Measurements from ENCODE around the gene DHX58. TPM values are rescaled to one million over a fixed set of nuclear protein-coding genes. Genes with fewer than 3 reads are reported as not detected.

The DHX58 gene
- total RNA-seq, 1 donor from 2014 or later, result 4.6 TPM

DNA sequence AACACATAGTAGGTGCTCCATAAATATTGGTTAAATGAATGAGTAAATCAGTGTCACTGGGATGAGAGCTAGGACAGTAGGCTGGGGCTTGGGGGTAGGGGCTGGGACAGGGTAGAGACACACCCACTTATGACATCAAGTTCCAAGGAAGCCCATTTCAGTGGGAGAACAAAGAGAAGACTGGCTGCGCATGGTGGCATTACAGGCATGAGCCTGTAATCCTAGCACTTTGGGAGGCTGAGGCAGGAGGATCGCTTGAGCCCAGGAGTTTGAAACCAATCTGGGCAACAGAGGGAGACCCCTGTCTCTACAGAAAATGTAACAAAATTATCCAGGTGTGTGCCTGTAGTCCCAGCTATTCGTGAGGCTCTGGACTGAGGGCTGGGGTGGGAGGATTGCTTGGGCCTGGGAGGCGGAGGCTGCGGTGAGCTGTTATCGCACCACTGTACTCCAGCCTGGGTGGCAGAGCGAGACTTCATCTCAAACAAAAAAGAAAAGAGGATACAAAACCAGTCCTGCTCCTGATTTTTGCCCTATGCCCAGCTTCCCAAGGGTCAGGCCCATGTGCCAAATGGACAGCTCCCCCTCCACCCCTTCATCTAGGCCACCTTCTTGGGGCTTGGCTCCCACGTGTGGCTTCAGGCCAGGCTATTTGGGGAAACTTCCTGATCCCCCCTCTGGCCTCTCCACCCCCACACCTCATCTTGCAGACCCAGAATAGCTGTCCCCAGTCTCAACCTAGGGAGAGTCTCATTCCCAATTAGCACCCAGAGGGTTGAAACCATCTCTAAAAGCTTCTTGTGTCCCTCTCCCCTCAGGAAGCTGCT lies 21.3 kb downstream of the DHX58 start:
- no peak overlapping the region for H3K4me3 ChIP-seq (ENCODE audit: low read depth, low read length)
- TF ChIP-seq, protein P1, sequence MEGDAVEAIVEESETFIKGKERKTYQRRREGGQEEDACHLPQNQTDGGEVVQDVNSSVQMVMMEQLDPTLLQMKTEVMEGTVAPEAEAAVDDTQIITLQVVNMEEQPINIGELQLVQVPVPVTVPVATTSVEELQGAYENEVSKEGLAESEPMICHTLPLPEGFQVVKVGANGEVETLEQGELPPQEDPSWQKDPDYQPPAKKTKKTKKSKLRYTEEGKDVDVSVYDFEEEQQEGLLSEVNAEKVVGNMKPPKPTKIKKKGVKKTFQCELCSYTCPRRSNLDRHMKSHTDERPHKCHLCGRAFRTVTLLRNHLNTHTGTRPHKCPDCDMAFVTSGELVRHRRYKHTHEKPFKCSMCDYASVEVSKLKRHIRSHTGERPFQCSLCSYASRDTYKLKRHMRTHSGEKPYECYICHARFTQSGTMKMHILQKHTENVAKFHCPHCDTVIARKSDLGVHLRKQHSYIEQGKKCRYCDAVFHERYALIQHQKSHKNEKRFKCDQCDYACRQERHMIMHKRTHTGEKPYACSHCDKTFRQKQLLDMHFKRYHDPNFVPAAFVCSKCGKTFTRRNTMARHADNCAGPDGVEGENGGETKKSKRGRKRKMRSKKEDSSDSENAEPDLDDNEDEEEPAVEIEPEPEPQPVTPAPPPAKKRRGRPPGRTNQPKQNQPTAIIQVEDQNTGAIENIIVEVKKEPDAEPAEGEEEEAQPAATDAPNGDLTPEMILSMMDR (conservative IDR thresholded peaks at IDR 0.05; ENCODE audit: low read depth, low read length), result no peak

DNA sequence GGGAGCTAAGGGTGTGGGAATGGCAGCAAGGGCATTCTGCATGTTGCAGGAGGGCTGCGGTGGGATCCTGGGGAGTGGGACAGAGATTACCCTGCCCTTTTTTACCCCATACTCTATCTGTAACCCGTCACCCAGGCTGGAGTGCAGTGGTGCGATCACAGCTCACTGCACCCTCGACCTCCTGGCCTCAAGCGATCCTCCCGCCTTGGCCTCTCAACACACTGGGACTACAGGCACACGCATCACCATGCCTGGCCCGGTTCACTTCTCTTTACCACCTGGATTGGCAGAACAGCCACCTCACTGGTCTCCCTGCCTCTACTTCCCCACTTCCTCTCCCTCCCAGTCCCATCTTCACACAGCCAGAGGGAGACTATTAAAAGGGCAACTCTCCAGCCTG lies 23.8 kb downstream of the DHX58 start:
- no peak for DNase-seq (ENCODE audit: low read depth)
- TF ChIP-seq, protein P1 (conservative IDR thresholded peaks at IDR 0.05; ENCODE audit: low read depth, low read length), result no peak
- H3K4me3 ChIP-seq (ENCODE audit: low read depth, low read length), result no peak overlapping the region

More for the DNA sequence above, 21.3 kb downstream of the DHX58 start:
- DNase-seq (ENCODE audit: low read depth), result no peak

DNA sequence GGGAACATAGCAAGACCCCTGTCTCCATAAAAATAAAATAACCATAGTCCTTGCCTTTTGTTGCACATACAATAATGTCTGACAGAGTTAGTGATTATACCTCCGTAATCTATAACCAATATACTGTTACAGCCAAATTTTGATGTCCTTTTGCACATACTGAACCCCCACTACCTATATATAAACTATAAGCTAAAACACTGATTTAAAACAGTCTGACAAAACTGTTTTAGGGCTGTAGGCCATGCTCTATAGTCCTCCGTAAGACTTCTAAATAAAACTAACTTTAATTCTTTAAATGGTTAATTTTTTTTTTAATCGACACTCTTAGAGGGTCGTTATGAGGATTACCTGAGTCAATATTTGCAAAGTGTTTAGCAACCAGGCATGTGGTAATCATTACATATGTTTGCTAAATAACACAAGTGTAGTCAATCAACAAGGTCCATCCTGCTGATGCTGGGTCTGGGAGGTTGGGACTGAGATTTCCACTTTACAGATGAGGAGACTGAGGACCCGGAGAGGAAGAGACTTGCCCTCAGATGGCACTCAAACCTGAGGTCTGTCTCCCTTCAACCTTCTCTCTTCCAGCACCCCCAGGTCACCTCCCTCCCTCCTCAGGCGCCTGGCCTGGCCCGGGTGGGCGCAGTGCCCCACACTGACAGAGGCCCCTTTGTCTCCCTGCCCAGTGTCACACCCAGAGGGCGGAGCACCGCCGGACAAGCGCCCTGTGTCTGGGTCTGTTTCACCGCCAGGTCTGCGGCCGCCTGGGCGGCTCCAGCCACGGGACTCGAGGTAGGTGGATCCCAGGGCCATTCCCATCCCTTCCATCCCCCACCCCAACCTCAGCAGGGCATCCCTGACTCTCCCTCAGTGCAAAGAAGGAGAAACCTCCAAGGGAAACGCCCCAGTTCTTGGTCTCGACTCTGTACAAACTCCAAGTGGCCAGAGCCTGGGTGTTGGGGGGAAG lies 24.5 kb downstream of the DHX58 start:
- H3K4me3 ChIP-seq (ENCODE audit: low read depth, low read length), result no peak overlapping the region
- no peak for DNase-seq (ENCODE audit: low read depth)
- TF ChIP-seq, protein P1 (conservative IDR thresholded peaks at IDR 0.05; ENCODE audit: low read depth, low read length), result no peak

DNA sequence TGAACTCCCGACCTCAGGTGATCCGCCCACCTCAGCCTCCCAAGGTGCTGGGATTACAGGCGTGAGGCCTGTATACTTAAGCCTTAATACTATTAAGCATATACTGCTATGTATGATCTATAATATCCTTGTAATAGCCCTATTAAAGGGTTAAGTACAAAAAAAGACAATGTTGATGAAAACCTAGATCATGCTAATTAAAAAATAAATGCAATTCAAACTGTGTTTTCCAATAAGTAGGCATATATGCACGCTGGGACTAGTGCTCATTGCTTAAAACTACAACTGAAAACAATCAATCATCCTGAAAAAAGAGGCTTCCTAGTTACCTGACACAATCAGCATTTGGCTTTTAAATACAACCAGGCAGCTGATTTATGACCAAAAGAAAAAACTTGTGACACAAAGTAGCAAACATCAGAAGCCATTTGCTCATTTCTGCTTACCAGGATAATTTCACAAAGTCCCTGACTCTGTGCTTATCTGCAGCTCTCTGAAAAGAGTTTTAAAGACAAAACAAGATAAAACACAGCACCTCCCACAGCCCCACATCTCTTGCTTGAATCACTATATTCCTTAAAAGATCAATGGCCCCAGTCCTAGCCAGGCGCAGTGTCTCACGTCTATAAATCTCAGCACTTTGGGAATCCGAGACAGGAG lies 25.3 kb downstream of the DHX58 start:
- H3K4me3 ChIP-seq (ENCODE audit: low read depth, low read length), result no peak overlapping the region
- TF ChIP-seq, protein P1 (conservative IDR thresholded peaks at IDR 0.05; ENCODE audit: low read depth, low read length), result no peak
- DNase-seq (ENCODE audit: low read depth), result no peak

DNA sequence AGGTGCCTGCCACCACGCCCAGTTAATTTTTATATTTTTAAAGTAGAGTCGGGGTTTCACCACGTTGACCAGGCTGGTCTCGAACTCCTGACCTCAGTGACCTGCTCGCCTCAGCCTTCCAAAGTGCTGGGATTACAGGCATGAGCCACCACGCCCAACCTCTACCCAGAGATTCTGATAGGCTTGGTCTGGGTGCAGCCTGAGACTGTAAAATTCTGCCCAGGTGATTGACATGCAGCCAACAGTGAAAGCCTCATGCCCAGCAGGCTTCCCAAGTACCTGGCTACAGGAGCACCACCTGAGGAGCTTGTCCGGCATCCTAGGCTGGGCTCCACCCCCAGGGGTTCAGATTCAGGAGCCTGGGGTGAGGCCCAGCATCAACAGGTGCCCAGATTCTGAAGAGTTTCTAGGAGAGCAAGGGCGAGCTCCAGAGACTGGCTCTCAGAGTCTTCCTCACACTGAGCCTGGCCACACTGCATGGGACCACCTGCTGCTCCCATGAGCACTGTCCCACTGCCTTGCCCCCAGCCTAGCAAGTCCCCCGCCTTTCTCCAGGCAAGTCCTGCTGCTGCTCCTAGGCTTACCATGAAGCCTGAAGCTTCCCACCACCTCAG lies 30.9 kb downstream of the DHX58 start:
- TF ChIP-seq, protein P1 (conservative IDR thresholded peaks at IDR 0.05; ENCODE audit: low read depth, low read length), result no peak
- H3K4me3 ChIP-seq (ENCODE audit: low read depth, low read length), result no peak overlapping the region
- no peak for DNase-seq (ENCODE audit: low read depth)

DNA sequence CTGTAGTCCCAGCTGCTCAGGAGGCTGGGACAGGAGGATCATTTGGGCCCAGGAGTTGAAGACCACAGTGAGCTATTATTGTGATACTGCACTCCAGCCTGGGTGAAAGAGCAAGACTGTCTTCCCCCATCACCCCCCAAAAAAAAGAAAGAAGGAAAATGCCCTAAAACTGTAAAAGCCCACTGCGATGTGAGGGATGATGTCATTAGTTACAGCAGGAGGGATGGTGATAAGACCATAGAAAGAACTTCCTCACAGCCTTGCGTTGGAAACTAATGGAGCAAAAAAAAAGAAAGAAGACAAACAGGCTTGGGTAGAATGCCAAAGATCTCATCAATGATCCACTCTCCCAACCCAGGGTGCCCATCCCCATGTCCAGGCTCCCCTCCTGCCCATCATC lies 33.0 kb downstream of the DHX58 start:
- no peak for DNase-seq (ENCODE audit: low read depth)
- no peak overlapping the region for H3K4me3 ChIP-seq (ENCODE audit: low read depth, low read length)
- TF ChIP-seq, protein P1 (conservative IDR thresholded peaks at IDR 0.05; ENCODE audit: low read depth, low read length), result no peak

All from epithelial cell of proximal tubule (primary cell).